Endometrial microvascular endothelial cells (primary cell): ENCODE data around the gene NOL4L. TPM values are rescaled to one million over a fixed set of nuclear protein-coding genes. Genes with fewer than 3 reads are reported as not detected.

Source experiments
- in situ Hi-C: cut with HindIII; loops from 2 replicates; pipeline ENCODE4 v1.10.0; 2017; ENCODE audit warnings: low sequenced_read_pairs, low pct_unique_long_range_greater_than_20kb; ENCODE audit errors: inconsistent ontology term
- total RNA-seq: library from RNA; depleted of rRNA; stranded (reverse); fragments of >200 nt; gene quantifications from one replicate; pipeline ENCODE4 v1.2.3, GENCODE V29; 2015; ENCODE audit errors: inconsistent ontology term

Gene NOL4L
- total RNA-seq, result 25.6 TPM

- in situ Hi-C loops, result no loop called here
Measured at GRCh38 chr20:32585011-32585585, at the start of gene NOL4L. NOL4L (minus strand) TSS chr20:32585333; CDS start chr20:32584890, 443 bp downstream.

- in situ Hi-C loops, result no loop called here
Measured at GRCh38 chr20:32634041-32634805, 49.1 kb upstream of the NOL4L start.

GRCh38 chr20:32632461-32633354, 47.6 kb upstream of the NOL4L start:
- in situ Hi-C loops, result no loop called here

GRCh38 chr20:32631933-32632460, 46.9 kb upstream of the NOL4L start:
- in situ Hi-C loops, result no loop called here

GRCh38 chr20:32629813-32630212, 44.7 kb upstream of the NOL4L start:
- in situ Hi-C loops, result no loop called here

- in situ Hi-C loops, result no loop called here
Measured at GRCh38 chr20:32628960-32629530, 43.9 kb upstream of the NOL4L start.

- in situ Hi-C loops, result no loop called here
Measured at GRCh38 chr20:32626859-32627636, 41.9 kb upstream of the NOL4L start.

- in situ Hi-C loops, result no loop called here
Measured at GRCh38 chr20:32626407-32626806, 41.3 kb upstream of the NOL4L start.

- in situ Hi-C loops, result no loop called here
Measured at GRCh38 chr20:32625996-32626395, 40.9 kb upstream of the NOL4L start.

GRCh38 chr20:32624687-32625345, 39.7 kb upstream of the NOL4L start:
- in situ Hi-C loops, result no loop called here

GRCh38 chr20:32623667-32624157, 38.6 kb upstream of the NOL4L start:
- in situ Hi-C loops, result no loop called here

- in situ Hi-C loops, result no loop called here
Measured at GRCh38 chr20:32622585-32623468, 37.7 kb upstream of the NOL4L start.

- in situ Hi-C loops, result no loop called here
Measured at GRCh38 chr20:32621891-32622584, 36.9 kb upstream of the NOL4L start.

- in situ Hi-C loops, result no loop called here
Measured at GRCh38 chr20:32621071-32621890, 36.1 kb upstream of the NOL4L start.

- in situ Hi-C loops, result no loop called here
Measured at GRCh38 chr20:32619586-32619985, 34.5 kb upstream of the NOL4L start.
